Measurements from ENCODE around the gene RERE.
"Not testable (repeated sequence)": the region's sequence is repeated elsewhere in the genome, so short reads cannot be mapped to it uniquely, and the experiment has no call there.

Gene RERE

GRCh38 chr1:8839990-8840389, 22.6 kb upstream of the RERE start:
- no peak for DNase-seq

- no peak for DNase-seq
Measured at GRCh38 chr1:8835941-8836643, 18.7 kb upstream of the RERE start.

- DNase-seq = no peak
Measured at GRCh38 chr1:8831340-8831739, 13.9 kb upstream of the RERE start.

GRCh38 chr1:8830732-8831131, 13.3 kb upstream of the RERE start:
- DNase-seq = not testable (repeated sequence)

- no peak for DNase-seq
Measured at GRCh38 chr1:8825985-8826481, 8.6 kb upstream of the RERE start.

- no peak for DNase-seq
Measured at GRCh38 chr1:8823295-8823664, 5.8 kb upstream of the RERE start.

GRCh38 chr1:8822373-8823294, 5.2 kb upstream of the RERE start:
- DNase-seq = no peak

GRCh38 chr1:8821084-8821483, 3.6 kb upstream of the RERE start:
- DNase-seq = no peak

GRCh38 chr1:8818789-8819188, 1.3 kb upstream of the RERE start:
- not testable (repeated sequence) for DNase-seq

GRCh38 chr1:8818325-8818775, 910 bp upstream of the RERE start:
- no peak for DNase-seq

GRCh38 chr1:8816831-8817411, 519 bp downstream of the RERE start:
- no peak for DNase-seq

GRCh38 chr1:8816264-8816663, 1.2 kb downstream of the RERE start:
- no peak for DNase-seq

GRCh38 chr1:8815582-8816151, 1.8 kb downstream of the RERE start:
- no peak for DNase-seq

- DNase-seq = no peak
Measured at GRCh38 chr1:8814865-8815264, 2.6 kb downstream of the RERE start.

GRCh38 chr1:8813991-8814390, 3.4 kb downstream of the RERE start:
- DNase-seq = no peak

- DNase-seq = no peak
Measured at GRCh38 chr1:8813016-8813763, 4.2 kb downstream of the RERE start.

- no peak for DNase-seq
Measured at GRCh38 chr1:8812081-8812480, 5.4 kb downstream of the RERE start.

- no peak for DNase-seq
Measured at GRCh38 chr1:8810987-8811386, 6.5 kb downstream of the RERE start.

GRCh38 chr1:8809342-8809736, 8.1 kb downstream of the RERE start:
- DNase-seq = no peak

GRCh38 chr1:8807004-8807403, 10.4 kb downstream of the RERE start:
- no peak for DNase-seq

GRCh38 chr1:8800416-8800815, 17.0 kb downstream of the RERE start:
- no peak for DNase-seq

- no peak for DNase-seq
Measured at GRCh38 chr1:8797216-8797615, 20.2 kb downstream of the RERE start.

- no peak for DNase-seq
Measured at GRCh38 chr1:8796812-8797211, 20.6 kb downstream of the RERE start.
